8988T (cell line): ENCODE measurements around the gene EHD3.

ENCODE experiments used
- DNase-seq: peaks from one replicate; pipeline ENCODE4 v3.0.0; 2011

The EHD3 gene

DNA sequence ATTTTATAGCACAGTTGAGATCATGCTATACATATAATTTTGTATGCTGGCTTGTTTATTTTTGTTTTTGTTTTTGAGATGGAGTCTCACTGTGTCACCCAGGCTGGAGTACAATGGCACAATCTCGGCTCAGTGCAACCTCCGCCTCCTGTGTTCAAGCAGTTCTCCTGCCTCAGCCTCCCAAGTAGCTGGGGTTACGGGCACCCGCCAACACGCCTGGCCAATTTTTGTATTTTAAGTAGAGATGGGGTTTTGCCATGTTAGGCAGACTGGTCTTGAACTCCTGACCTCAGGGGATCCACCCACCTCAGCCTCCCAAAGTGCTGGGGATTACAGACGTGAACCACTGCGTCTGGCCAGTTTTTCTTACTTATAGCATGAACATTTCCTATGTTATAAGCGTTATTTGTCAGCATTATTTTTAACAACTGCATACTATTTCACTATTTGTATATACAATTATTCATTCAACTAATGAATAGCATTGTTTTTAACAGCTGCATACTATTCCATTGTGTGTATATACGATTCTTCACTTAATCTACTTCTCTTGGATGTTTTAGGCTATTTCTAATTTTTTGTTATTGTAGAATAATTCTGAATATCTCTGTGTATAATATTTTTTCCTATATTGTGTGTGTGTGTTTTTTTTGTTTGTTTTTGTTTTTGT, 3.5 kb downstream of the EHD3 start:
- DNase-seq, result no peak

DNA sequence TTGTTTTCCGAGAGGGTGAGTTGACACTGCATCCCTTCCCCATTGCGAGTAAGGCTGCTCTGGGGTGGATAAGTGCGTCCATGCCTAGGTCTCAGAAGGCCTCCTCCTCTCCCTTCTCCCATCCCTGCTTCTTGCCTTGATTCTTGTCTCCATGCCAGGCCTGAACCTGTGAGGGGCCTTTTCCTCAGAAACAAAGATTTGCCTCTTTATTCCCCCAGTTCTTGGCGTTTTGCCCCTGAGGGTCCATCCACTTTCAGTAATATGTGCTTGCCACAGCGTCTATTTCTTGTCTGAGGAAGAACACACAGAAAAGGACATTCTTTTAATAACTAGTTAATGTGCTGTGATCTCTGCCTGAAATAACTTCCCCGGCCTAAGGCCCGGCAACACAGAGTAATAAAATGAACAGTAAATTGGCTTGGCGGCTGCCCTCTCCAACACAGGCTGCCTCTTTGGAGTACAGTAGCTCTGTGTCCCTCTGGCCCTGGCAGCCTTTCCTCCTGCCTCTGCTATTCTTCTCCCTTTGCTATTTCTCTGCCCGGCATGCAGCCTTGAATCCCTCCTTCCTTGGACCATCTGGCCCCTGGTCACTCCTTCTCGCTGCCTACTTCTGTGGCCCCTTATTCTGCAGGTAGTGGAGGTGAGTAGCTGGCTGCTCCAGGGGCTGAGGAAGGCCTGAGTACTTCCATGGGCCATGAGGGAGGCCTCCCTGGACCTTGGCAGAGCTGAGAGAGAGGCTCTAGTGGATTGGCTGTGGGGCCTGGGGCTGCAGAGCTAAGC, 4.4 kb downstream of the EHD3 start:
- DNase-seq, result no peak

DNA sequence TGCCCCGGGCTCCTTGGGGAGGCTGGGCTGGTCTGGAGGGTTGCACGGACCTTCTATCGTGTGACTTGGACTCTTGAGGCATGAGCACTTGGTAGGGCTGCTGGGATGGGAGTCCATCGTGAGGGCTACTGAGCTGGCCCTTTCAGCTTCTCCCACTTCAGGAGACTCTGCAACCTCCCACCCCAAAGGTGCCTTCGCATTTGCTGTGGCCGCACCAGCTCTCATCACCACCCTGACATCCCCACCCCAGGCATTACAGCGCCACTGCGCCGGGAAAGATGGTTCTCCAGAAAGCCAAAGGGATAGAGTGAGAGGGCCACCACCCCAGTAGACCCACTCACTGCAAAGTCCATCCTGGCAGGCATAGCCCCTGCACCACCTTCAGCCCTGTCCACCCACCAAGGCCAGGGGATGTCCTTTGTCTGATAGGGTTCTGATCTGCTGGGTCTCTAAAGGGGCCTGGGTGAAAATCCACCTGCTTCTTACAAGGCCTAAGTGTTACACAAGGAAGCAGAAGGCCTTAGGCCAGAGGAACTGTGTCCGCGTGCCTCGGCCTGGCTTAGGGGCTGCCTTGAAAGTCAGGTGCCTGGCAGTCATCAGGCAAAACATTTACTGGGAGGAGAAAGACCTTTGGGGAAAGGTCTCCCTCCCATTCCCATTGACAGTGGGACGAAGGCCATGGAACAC, 5.1 kb downstream of the EHD3 start:
- no peak for DNase-seq

DNA sequence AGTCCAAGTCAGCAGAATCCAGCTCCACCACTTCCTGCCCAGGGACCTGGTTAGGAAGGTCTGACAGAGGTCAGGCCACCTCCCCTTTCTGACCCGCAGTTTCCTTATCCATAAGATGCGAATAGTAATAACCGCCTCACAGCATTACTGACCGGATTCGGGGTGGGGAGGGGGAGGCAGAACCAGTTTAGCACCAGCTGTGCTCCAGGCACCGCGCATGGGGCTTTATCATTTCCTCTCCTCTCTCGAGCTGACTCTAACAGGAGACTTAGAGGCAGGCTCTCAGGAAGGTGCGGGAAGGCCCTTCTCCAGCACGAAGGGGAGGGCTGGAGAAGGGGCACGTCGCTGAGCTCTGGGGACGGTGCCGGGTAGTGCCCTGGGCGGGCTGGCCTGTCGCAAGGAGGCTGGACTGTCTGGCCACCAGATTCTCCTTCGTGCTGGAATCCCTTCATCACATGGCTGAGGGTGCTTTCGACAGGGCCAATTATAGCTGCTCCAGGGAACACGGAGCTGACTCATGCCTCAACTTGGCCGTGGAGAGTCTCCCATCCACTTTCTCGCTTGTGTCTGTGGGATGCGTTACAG, 5.7 kb downstream of the EHD3 start:
- no peak for DNase-seq

DNA sequence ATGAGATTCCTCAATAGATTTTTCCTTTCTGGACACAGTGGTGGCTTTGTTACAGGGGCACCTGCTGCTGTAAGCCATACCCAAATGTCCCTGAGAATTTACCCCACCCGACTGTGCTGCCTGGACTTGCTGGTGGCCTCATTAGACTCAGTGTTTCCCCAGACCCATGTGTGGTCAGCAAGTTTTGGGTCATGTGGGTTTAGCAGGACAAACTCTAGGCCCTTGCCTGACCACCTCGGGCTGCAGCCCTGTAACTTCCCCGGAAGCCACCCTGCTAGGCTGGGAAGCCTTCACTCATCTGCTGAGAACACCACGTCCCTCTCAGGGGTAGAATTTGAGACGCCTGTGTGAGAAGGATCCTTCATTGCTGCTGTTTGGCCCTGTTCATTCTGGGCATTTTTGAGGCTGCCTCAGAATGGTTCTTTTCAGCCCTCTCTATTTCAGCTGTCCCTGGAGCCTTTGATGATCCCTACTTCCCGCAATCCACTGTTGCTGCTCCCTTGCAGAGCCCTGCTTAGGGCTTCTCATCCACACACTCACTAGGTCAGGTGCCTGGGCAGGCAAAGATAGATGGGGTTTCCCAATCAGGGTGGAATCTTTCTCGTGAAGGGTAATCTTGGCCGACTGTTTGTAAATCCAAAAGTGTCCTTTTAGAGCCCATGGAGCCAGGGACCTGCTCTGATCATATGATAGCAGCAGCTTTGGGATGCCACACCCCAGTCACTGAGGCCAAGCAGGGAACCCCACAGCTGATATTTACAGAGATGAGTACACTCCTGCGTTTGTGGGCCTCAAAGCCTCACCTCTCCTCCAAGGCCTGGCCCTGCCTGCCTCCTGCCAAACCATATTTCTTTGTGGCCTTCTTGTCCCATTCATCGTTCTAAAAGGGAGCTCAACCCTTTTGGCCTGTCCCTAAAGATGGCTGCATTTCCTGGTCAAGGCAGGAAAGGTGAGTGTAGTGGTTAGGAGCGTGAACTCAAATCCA, 6.7 kb downstream of the EHD3 start:
- DNase-seq, result no peak

GRCh38 chr2:31241625-31242270, 7.8 kb downstream of the EHD3 start:
- no peak for DNase-seq

DNA sequence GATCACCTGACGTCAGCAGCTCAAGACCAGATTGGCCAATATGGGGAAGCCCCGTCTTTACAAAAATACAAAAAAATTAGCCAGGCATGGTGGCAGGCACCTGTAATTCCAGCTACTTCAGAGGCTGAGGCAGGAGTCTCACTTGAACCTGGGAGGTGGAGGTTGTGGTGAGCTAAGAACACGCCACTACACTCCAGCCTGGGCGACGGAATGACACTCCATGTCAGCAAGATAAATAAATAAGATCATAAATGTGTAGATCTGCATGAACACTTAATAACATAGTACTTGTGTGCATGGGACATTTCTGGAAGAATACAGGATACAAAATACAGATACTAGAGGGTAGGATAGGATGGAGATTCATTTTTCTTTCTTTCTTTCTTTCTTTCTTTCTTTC, 9.1 kb downstream of the EHD3 start:
- no peak for DNase-seq

DNA sequence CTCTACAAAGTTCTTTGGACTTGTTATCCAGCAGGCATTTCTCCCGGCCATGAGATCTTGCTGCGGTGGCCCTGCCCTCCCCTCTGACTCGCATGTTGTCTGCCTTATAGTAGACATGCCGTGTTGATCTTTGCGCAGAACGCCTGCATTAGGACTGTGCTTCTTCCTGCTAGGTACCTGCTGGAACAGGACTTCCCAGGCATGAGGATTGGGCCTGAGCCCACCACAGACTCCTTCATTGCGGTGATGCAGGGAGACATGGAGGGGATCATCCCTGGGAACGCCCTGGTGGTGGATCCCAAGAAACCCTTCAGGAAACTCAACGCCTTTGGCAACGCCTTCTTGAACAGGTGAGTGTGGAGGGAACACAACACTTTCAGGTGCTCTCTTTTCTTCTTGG, 10.1 kb downstream of the EHD3 start:
- DNase-seq, result no peak

GRCh38 chr2:31246184-31246852, 12.4 kb downstream of the EHD3 start:
- no peak for DNase-seq

DNA sequence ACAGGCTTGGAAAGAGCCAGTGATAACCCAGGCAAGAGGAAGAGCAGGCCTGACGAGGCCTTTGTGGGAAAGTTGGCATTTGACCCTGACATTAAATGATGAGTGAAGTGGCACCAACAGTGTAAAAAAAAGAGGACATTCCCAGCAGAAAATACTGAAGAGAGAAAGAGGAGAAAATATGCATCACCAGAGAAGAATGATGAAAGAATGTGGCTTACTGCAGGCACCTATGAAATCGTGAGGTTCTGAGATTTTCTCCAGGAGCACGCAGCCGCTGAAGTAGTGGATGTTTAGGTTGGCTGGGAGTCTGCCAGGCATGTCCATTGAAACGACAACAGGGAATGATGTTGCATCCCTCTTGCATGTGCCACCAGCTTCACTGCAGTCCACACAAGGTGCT, 13.8 kb downstream of the EHD3 start:
- no peak for DNase-seq

- no peak for DNase-seq
Measured at GRCh38 chr2:31248139-31248538, 14.2 kb downstream of the EHD3 start.

DNA sequence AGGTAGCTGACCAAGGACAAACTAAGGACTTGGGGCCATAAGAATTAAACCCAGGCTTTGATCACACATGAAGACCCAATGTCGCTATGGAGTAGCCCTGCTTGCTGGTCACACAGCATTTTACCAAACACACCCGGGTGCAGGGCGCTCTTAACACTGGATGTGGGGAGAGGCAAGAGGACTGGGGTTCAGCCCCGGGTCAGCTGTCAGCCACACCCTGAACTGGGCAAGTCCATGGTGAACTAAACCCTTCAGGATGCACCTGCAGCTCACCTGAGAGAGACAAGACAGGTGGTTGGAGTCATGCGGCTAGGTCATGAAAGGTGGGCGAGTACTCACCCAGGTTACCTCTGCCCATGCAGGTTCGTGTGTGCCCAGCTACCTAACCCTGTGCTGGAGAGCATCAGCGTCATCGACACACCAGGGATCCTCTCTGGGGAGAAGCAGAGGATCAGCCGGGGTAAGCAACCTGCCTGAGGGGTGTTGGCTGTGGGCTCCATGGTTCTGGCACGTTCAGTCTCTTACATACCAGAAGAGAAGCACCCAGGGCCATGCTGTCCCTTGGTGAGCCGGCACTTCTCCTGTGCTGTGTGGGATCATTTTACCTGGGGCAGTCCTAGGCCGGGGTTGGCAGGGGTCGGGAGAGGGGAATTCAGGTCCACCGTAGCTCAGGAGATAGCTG, 15.2 kb downstream of the EHD3 start:
- DNase-seq, result no peak

GRCh38 chr2:31251018-31251417, 17.1 kb downstream of the EHD3 start:
- DNase-seq, result no peak

DNA sequence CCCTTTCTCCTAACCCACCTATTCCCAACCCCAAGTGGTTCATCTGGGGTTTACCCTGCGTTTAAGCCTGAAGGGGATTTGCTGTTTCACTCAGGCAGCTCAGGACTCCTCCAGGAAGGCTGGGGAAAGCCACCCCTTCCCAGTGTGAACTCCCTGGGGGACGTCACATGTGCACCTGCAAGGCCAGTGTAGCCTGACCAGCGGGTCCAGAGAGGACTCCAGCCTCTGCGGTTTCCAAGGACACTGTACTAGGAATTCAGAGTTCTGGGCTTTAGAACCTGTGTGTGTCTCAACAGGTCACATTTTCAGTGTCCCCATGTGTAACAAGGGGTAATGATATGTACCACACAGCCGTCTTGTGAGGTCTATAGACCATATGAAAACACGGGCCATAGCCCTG, 17.9 kb downstream of the EHD3 start:
- no peak for DNase-seq

DNA sequence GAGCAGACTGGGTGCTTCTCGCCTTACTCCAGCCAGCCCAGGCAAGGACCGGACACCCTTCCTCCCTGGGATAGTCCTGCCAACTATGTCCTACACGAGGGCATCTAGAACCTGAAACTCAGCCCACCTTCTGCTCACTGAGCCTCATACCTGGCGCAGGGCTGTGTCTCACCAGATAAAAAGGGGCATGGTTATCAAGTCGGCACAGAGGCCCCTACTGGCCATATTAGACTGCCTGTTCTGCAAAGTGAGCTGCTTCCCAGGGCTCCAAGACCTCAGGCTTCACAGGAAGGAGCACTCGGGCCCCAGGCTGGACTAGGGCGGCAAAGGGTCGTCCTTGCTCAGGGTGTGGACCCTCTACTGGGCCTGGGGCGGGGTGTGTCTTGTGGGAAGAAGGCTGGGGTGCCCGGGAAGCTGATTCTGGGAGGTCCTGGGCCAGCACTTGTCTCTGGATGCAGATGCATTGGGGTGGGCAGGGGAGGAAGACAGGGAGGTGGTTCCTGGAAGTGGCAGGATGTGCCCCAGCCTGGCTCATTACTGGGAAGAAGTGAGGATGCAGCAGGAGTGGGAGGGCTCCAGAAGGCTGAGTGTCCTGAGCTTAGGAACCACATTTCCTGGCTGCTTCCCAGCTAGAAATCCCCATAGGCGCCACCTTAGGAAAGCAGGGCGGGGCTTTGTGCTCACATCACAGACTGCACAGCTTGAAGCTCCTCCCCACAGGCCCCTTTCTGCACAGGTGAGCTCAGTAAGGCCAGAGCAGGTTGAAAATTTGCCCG, 19.6 kb downstream of the EHD3 start:
- DNase-seq, result no peak

- DNase-seq, result no peak
Measured at GRCh38 chr2:31254237-31255203, 20.6 kb downstream of the EHD3 start.

- DNase-seq, result no peak
Measured at GRCh38 chr2:31255911-31256571, 22.1 kb downstream of the EHD3 start.
